Right atrium auricular region (tissue), 2 donors: ENCODE data around the gene NTN5. TPM values are rescaled to one million over a fixed set of nuclear protein-coding genes. Genes with fewer than 3 reads are reported as not detected.
A peak's percentile ranks its signal among the peaks of the same experiment; 100 is the strongest.
"Not testable (repeated sequence)": the region's sequence is repeated elsewhere in the genome, so short reads cannot be mapped to it uniquely, and the experiment has no call there.

Experiments used
- DNase-seq: peaks from one replicate; pipeline ENCODE4 v3.0.0-alpha.2; 2019; ENCODE audit warnings: low spot score
- H3K27ac ChIP-seq, 2 donors: fragments of 200-600 bp; sonication (generic); 1 replicate in 1 of 2; 2 replicates in 1 of 2; pipeline ENCODE4 v1.5.1; 2016 to 2019
- H3K27me3 ChIP-seq, 2 donors: fragments of 200-600 bp; sonication (generic); one replicate each; pipeline versions ENCODE4 v1.5.1 to v1.6.0; 2017 to 2019
- H3K36me3 ChIP-seq: fragments of 200-600 bp; sonication (generic); one replicate; pipeline ENCODE4 v1.5.1; 2016
- H3K4me1 ChIP-seq, 2 donors: fragments of 200-600 bp; sonication (generic); one replicate each; pipeline versions ENCODE4 v1.5.1 to v1.6.0; 2017 to 2019
- H3K4me3 ChIP-seq, 2 donors: fragments of 200-600 bp; sonication (generic); 1 replicate in 1 of 2; 2 replicates in 1 of 2; pipeline ENCODE4 v1.5.1; 2017 to 2019; ENCODE audit warnings: mild to moderate bottlenecking in 1 of 2, moderate library complexity in 1 of 2
- H3K9me3 ChIP-seq, 2 donors: fragments of 200-600 bp; sonication (generic); one replicate each; pipeline ENCODE4 v1.5.1; 2019
- total RNA-seq, 2 donors: library from RNA; depleted of rRNA; stranded (reverse); fragments of >200 nt; gene quantifications; one replicate each; pipeline ENCODE4 v1.1.0, GENCODE V29; 2016
- TF ChIP-seq, protein P1 (sequence below), 2 donors: fragments of 200-600 bp; sonication (generic); IDR thresholded peaks; one replicate each; pipeline ENCODE4 v1.5.1; 2019; ENCODE audit warnings: antibody characterized with exemption in 2 of 2

Gene NTN5
- total RNA-seq, 2 donors from 2014 or later, result 0.16 TPM; not detected in 1

DNA sequence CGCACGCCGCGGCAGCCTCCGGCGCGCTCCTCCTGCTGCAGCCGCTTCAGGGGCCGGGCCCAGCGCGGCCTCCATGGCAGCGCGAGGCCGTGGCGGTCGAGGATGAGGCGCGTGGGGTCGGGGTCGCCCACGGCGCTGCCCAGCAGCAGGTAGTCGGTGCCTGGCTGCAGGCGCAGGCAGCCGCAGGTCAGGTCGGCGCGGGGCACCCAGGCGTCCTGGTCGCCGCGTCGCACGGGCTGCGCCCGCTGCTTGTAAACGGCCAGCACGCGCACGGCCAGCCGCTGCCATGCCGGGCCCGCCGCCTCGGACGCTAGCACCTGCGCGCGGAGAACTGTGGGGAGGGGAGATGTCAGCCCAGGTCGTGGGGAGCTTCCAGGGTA lies 11.1 kb downstream of the NTN5 start:
- no peak overlapping the region for H3K27ac ChIP-seq
- no peak for DNase-seq
- H3K36me3 ChIP-seq, result no peaks in the 10 kb centered on the region
- TF ChIP-seq, protein P1, sequence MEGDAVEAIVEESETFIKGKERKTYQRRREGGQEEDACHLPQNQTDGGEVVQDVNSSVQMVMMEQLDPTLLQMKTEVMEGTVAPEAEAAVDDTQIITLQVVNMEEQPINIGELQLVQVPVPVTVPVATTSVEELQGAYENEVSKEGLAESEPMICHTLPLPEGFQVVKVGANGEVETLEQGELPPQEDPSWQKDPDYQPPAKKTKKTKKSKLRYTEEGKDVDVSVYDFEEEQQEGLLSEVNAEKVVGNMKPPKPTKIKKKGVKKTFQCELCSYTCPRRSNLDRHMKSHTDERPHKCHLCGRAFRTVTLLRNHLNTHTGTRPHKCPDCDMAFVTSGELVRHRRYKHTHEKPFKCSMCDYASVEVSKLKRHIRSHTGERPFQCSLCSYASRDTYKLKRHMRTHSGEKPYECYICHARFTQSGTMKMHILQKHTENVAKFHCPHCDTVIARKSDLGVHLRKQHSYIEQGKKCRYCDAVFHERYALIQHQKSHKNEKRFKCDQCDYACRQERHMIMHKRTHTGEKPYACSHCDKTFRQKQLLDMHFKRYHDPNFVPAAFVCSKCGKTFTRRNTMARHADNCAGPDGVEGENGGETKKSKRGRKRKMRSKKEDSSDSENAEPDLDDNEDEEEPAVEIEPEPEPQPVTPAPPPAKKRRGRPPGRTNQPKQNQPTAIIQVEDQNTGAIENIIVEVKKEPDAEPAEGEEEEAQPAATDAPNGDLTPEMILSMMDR (IDR thresholded peaks at IDR 0.05), result no peak
- H3K27me3 ChIP-seq, result no peaks in the 10 kb centered on the region
- H3K4me3 ChIP-seq, result no peak overlapping the region
- peaks cover 0 to 11% of the 10 kb centered on the region in 2 donors for H3K4me1 ChIP-seq
- H3K9me3 ChIP-seq, result no peaks in the 10 kb centered on the region

DNA sequence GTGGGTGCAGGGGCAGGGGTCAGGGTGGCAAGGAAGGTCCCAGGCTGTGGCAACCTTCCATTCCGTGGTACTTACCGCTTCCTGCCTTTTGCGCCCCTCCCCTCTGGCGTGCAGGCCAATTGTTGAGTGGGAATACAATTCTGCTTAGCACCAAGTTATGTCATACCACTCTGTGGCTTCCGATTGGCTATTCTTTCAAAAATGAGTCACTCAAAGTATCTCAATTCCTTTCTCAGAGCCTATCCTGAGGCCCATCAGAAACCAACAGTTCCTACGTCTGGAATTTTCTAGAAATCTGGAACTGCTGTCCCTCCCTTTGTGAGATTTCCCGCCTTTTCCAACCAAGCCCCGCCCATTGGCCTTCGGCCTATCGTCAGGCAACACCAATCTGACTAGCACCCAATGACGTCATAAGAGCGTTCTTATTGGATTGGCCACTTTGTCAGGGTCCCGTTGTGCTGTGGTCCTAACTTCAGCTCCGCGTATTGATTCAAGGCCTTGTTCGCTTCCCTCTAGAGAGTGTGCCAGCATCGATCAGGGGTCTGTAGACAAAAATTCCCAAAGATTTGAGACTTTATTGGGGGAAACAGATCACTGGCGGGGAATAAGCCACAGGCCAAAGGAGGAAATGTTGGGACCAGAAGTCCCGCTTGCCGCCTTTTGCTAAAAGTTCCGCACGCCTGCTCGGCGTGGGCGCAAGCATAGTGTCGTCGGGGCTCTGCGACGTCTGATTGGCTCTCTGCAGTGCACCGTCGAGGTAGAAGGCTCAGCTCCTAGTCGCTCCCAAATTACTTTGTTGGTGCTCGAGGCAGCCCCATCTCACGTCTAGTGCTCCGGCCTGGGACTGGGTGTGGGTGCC lies 11.7 kb downstream of the NTN5 start:
- H3K27ac ChIP-seq, result peak overlapping the region; percentile 46 to 56
- TF ChIP-seq, protein P1 (IDR thresholded peaks at IDR 0.05), result no peak

DNA sequence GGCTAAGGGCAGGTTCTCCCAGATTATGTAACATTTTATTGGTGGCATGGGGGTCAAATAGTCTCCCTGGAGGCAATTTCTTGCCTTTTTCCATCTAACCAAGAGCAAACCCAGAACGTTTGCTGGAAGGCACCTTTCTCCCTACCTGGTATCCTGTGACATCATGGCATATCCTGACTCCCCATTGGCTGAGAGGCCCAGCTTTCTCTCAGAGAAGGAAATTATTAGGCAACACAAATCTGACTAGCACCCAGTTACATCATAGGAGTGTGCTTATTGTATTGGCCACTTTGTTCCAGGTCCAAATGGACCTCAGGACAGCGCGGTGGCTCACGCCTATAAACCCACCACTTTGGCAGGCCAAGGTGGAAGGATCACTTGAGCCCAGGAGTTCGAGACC lies 13.0 kb downstream of the NTN5 start:
- DNase-seq, result no peak
- no peaks in the 10 kb centered on the region for H3K9me3 ChIP-seq
- H3K27me3 ChIP-seq, result no peaks in the 10 kb centered on the region
- peaks cover 0 to 11% of the 10 kb centered on the region in 2 donors for H3K4me1 ChIP-seq
- no peaks in the 10 kb centered on the region for H3K36me3 ChIP-seq
- H3K27ac ChIP-seq, result no peak overlapping the region
- no peak overlapping the region for H3K4me3 ChIP-seq
- TF ChIP-seq, protein P1 (IDR thresholded peaks at IDR 0.05), result no peak

More for the DNA sequence above, 11.7 kb downstream of the NTN5 start:
- peaks cover 0 to 11% of the 10 kb centered on the region in 2 donors for H3K4me1 ChIP-seq
- H3K27me3 ChIP-seq, result no peaks in the 10 kb centered on the region
- H3K9me3 ChIP-seq, result no peaks in the 10 kb centered on the region
- no peaks in the 10 kb centered on the region for H3K36me3 ChIP-seq
- H3K4me3 ChIP-seq, result no peak overlapping the region
- DNase-seq, result peak; percentile 93

DNA sequence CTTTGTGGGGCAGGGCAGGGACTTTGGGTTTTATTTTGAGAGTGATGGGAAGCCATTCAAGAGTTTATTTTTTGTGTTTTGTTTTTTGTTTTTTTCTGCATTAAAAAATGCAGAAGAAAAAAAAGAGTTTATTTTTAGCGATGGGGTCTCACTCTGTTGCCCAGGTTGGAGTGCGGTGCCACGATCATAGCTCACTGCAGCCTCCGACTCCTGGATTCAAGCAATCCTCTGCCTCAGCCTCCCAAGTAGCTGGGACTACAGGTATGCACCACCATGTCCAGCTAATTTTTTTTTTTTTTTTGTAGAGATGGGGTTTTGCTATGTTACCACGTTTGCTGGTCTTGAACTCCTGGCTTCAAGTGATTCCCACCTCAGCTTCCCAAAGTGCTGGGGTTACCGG lies 14.3 kb downstream of the NTN5 start:
- Histone ChIP-seq H3K4me1 (peaks cover 0 to 11% of the 10 kb centered on the region in 2 donors), H3K27me3 (no peaks in the 10 kb centered on the region), H3K27ac (no peak overlapping the region)

DNA sequence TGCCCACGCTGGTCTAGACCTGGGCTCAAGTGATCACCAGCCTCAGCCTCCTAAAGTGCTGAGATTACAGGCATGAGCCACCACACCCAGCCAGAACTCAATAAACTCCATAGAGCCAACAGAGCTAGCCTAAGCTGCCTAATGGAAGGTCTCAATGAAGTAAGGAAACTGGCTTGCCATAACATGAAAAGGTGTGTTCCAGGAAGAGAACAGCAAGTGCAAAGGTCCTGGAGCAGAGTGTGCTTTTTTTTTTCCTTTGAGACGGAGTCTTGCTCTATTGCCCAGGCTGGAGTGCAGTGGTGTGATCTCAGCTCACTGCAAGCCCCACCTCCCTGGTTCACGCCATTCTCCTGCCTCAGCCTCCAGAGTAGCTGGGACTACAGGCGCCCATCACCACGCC lies 15.0 kb downstream of the NTN5 start:
- peaks cover 0 to 11% of the 10 kb centered on the region in 2 donors for H3K4me1 ChIP-seq
- not testable (repeated sequence) for H3K9me3 ChIP-seq, H3K4me3 ChIP-seq, H3K27ac ChIP-seq, H3K36me3 ChIP-seq, DNase-seq, H3K27me3 ChIP-seq

More for the DNA sequence above, 14.3 kb downstream of the NTN5 start:
- Histone ChIP-seq H3K4me3 (no peak overlapping the region), H3K9me3 (no peaks in the 10 kb centered on the region), H3K36me3 (no peaks in the 10 kb centered on the region)
- TF ChIP-seq, protein P1 (IDR thresholded peaks at IDR 0.05), result no peak
- DNase-seq, result no peak

DNA sequence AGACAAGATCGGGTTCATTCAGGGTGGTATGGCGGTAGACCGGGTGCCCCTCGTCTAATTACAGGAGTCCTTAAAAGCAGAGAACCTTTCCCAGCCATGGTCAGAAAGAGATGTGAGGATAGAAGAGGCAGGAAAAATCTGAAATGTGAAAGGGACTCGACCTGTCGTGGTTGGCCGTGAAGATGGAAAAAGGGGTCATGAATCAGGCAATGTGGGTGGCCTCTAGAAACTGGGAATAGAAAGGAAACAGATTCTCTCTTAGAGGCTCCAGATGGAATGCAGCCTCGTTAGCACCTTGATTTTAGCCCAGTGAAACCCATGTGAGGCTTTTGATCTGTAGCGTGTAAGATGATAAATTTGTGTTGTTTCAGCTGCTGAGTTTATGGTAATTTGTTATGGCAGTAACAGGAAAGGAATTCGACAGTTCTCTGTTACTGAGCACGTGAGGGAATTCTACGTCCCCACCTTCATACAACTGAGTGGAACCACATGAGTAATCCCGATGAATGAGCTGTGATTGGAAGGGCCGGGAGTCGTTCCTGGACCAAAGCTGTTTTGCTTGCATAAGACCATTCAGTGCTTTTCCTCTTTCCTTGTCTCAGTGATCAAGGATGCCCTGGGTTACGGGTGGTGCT lies 15.9 kb downstream of the NTN5 start:
- H3K4me1 ChIP-seq, result peaks cover 0 to 11% of the 10 kb centered on the region in 2 donors
- H3K4me3 ChIP-seq, result no peak overlapping the region
- TF ChIP-seq, protein P1 (IDR thresholded peaks at IDR 0.05), result no peak
- H3K27ac ChIP-seq, result no peak overlapping the region
- H3K36me3 ChIP-seq, result no peaks in the 10 kb centered on the region
- no peaks in the 10 kb centered on the region for H3K27me3 ChIP-seq
- no peak for DNase-seq
- no peaks in the 10 kb centered on the region for H3K9me3 ChIP-seq
